Measurements from ENCODE around the gene FLT3LG.
"Not testable (repeated sequence)": the region's sequence is repeated elsewhere in the genome, so short reads cannot be mapped to it uniquely, and the experiment has no call there.

Gene FLT3LG

GRCh38 chr19:49442354-49442753, 31.7 kb upstream of the FLT3LG start:
- no peak overlapping the region for H2BK120ac ChIP-seq (ENCODE audit: insufficient read depth, low read length, poor library complexity)
- H3K4me3 ChIP-seq (ENCODE audit: low read depth, low read length), result no peak overlapping the region
- H3K23ac ChIP-seq (ENCODE audit: low read length), result no peak overlapping the region
- no peak overlapping the region for H3K4ac ChIP-seq (ENCODE audit: low read depth, low read length)
- H2AK5ac ChIP-seq (ENCODE audit: low read length), result no peak overlapping the region
- H3K4me2 ChIP-seq (ENCODE audit: low read length), result peak overlapping the region; percentile 36
- H3K79me2 ChIP-seq (ENCODE audit: control insufficient read depth, insufficient read depth, low read length, poor library complexity), result peaks cover 3% of the 10 kb centered on the region
- H3K14ac ChIP-seq (ENCODE audit: low read length), result no peak overlapping the region
- H2BK12ac ChIP-seq (ENCODE audit: low read length), result peak overlapping the region; percentile 13
- H3K27me3 ChIP-seq (ENCODE audit: insufficient read depth, low read length), result peaks cover 46% of the 10 kb centered on the region
- peaks cover 5% of the 10 kb centered on the region for H3K9me3 ChIP-seq (ENCODE audit: insufficient read depth, low read depth, low read length)
- H3K79me1 ChIP-seq (ENCODE audit: low read length), result peaks cover 5% of the 10 kb centered on the region
- no peak overlapping the region for H4K91ac ChIP-seq (ENCODE audit: low read depth, low read length)
- no peak for DNase-seq
- no peak overlapping the region for H3K27ac ChIP-seq (ENCODE audit: low read depth, low read length)
- no peak overlapping the region for H2BK5ac ChIP-seq (ENCODE audit: low read depth, low read length, poor library complexity)
- H4K12ac ChIP-seq (ENCODE audit: low read depth, low read length), result no peak overlapping the region
- H3K4me1 ChIP-seq (ENCODE audit: control insufficient read depth in 1 of 2, insufficient read depth in 2 of 2, low read length in 2 of 2), result no peaks in the 10 kb centered on the region
- WGBS (ENCODE audit: extremely low coverage, insufficient coverage, insufficient read length), result no CpG with 5 or more reads among the region's 11 CpGs
- no peak overlapping the region for H3K9ac ChIP-seq (ENCODE audit: low read length)
- H3K36me3 ChIP-seq (ENCODE audit: control insufficient read depth in 1 of 2, insufficient read depth in 2 of 2, low read length in 2 of 2), result peaks cover 10 to 11% of the 10 kb centered on the region in 2 experiments
- no peak overlapping the region for H4K8ac ChIP-seq (ENCODE audit: low read depth, low read length)
- H3K18ac ChIP-seq (ENCODE audit: low read length), result no peak overlapping the region
- H2AFZ ChIP-seq (ENCODE audit: insufficient read depth, low read length, poor library complexity), result no peak overlapping the region

- Histone ChIP-seq H3K4me1 (ENCODE audit: control insufficient read depth in 1 of 2, insufficient read depth in 2 of 2, low read length in 2 of 2) (no peaks in the 10 kb centered on the region), H2BK5ac (ENCODE audit: low read depth, low read length, poor library complexity) (no peak overlapping the region), H3K36me3 (ENCODE audit: control insufficient read depth in 1 of 2, insufficient read depth in 2 of 2, low read length in 2 of 2) (peaks cover 12 to 15% of the 10 kb centered on the region in 2 experiments), H3K4ac (ENCODE audit: low read depth, low read length) (no peak overlapping the region), H3K79me1 (ENCODE audit: low read length) (peaks cover 5% of the 10 kb centered on the region), H3K18ac (ENCODE audit: low read length) (peak overlapping the region; percentile 3), H4K91ac (ENCODE audit: low read depth, low read length) (peak overlapping the region; percentile 49), H3K27ac (ENCODE audit: low read depth, low read length) (no peak overlapping the region), H4K8ac (ENCODE audit: low read depth, low read length) (peak overlapping the region; percentile 8), H2AK5ac (ENCODE audit: low read length) (no peak overlapping the region), H3K14ac (ENCODE audit: low read length) (peak overlapping the region; percentile 4), H3K4me2 (ENCODE audit: low read length) (peak overlapping the region; percentile 94), H3K23ac (ENCODE audit: low read length) (no peak overlapping the region), H3K79me2 (ENCODE audit: control insufficient read depth, insufficient read depth, low read length, poor library complexity) (peaks cover 3% of the 10 kb centered on the region), H2AFZ (ENCODE audit: insufficient read depth, low read length, poor library complexity) (peak overlapping the region; percentile 35), H3K9ac (ENCODE audit: low read length) (peak overlapping the region; percentile 57), H3K9me3 (ENCODE audit: insufficient read depth, low read depth, low read length) (peaks cover 5% of the 10 kb centered on the region), H4K12ac (ENCODE audit: low read depth, low read length) (peak overlapping the region; percentile 14), H2BK12ac (ENCODE audit: low read length) (no peak overlapping the region), H3K27me3 (ENCODE audit: insufficient read depth, low read length) (peaks cover 43% of the 10 kb centered on the region), H2BK120ac (ENCODE audit: insufficient read depth, low read length, poor library complexity) (peak overlapping the region; percentile 7), H3K4me3 (ENCODE audit: low read depth, low read length) (peak overlapping the region; percentile 75)
- WGBS (ENCODE audit: extremely low coverage, insufficient coverage, insufficient read length), result no CpG with 5 or more reads among the region's 43 CpGs
- DNase-seq, result peak; percentile 88 to 92
These were observed 31.1 kb upstream of the FLT3LG start for GRCh38 chr19:49442771-49443365.

- DNase-seq, result peak; percentile 93 to 96
These were observed 30.5 kb upstream of the FLT3LG start for GRCh38 chr19:49443366-49444099.

GRCh38 chr19:49444100-49444700, 29.8 kb upstream of the FLT3LG start:
- not testable (repeated sequence) for H4K12ac ChIP-seq (ENCODE audit: low read depth, low read length); H3K14ac ChIP-seq (ENCODE audit: low read length); H3K79me1 ChIP-seq (ENCODE audit: low read length); H3K4me2 ChIP-seq (ENCODE audit: low read length); H3K18ac ChIP-seq (ENCODE audit: low read length); H2AK5ac ChIP-seq (ENCODE audit: low read length); H3K4me1 ChIP-seq (ENCODE audit: control insufficient read depth in 1 of 2, insufficient read depth in 2 of 2, low read length in 2 of 2); H3K9ac ChIP-seq (ENCODE audit: low read length); H2BK12ac ChIP-seq (ENCODE audit: low read length); H3K9me3 ChIP-seq (ENCODE audit: insufficient read depth, low read depth, low read length); H2BK120ac ChIP-seq (ENCODE audit: insufficient read depth, low read length, poor library complexity); H3K4me3 ChIP-seq (ENCODE audit: low read depth, low read length); H3K79me2 ChIP-seq (ENCODE audit: control insufficient read depth, insufficient read depth, low read length, poor library complexity); H3K27ac ChIP-seq (ENCODE audit: low read depth, low read length); H3K4ac ChIP-seq (ENCODE audit: low read depth, low read length); DNase-seq; H3K23ac ChIP-seq (ENCODE audit: low read length); H2BK5ac ChIP-seq (ENCODE audit: low read depth, low read length, poor library complexity); H2AFZ ChIP-seq (ENCODE audit: insufficient read depth, low read length, poor library complexity); H4K91ac ChIP-seq (ENCODE audit: low read depth, low read length)
- Histone ChIP-seq H3K36me3 (ENCODE audit: control insufficient read depth in 1 of 2, insufficient read depth in 2 of 2, low read length in 2 of 2) (peaks cover 19 to 24% of the 10 kb centered on the region in 2 experiments), H3K27me3 (ENCODE audit: insufficient read depth, low read length) (peaks cover 31% of the 10 kb centered on the region), H4K8ac (ENCODE audit: low read depth, low read length) (peak overlapping the region; percentile 10)
- no CpG with 5 or more reads among the region's 5 CpGs for WGBS (ENCODE audit: extremely low coverage, insufficient coverage, insufficient read length)

More at GRCh38 chr19:49443366-49444099, 30.5 kb upstream of the FLT3LG start:
- no peak overlapping the region for H3K27ac ChIP-seq (ENCODE audit: low read depth, low read length)
- no peak overlapping the region for H2BK5ac ChIP-seq (ENCODE audit: low read depth, low read length, poor library complexity)
- H2BK12ac ChIP-seq (ENCODE audit: low read length), result no peak overlapping the region
- peak overlapping the region; percentile 33 for H3K14ac ChIP-seq (ENCODE audit: low read length)
- H3K79me1 ChIP-seq (ENCODE audit: low read length), result peaks cover 5% of the 10 kb centered on the region
- WGBS (ENCODE audit: extremely low coverage, insufficient coverage, insufficient read length), result no CpG with 5 or more reads among the region's 47 CpGs
- peaks cover 5% of the 10 kb centered on the region for H3K9me3 ChIP-seq (ENCODE audit: insufficient read depth, low read depth, low read length)
- peak overlapping the region; percentile 49 for H4K91ac ChIP-seq (ENCODE audit: low read depth, low read length)
- peak overlapping the region; percentile 8 for H4K8ac ChIP-seq (ENCODE audit: low read depth, low read length)
- H2AFZ ChIP-seq (ENCODE audit: insufficient read depth, low read length, poor library complexity), result peak overlapping the region; percentile 35
- H3K36me3 ChIP-seq (ENCODE audit: control insufficient read depth in 1 of 2, insufficient read depth in 2 of 2, low read length in 2 of 2), result peaks cover 17 to 21% of the 10 kb centered on the region in 2 experiments
- peak overlapping the region; percentile 38 for H4K12ac ChIP-seq (ENCODE audit: low read depth, low read length)
- H2AK5ac ChIP-seq (ENCODE audit: low read length), result no peak overlapping the region
- peak overlapping the region; percentile 3 for H3K18ac ChIP-seq (ENCODE audit: low read length)
- H3K4ac ChIP-seq (ENCODE audit: low read depth, low read length), result no peak overlapping the region
- H3K23ac ChIP-seq (ENCODE audit: low read length), result no peak overlapping the region
- H3K27me3 ChIP-seq (ENCODE audit: insufficient read depth, low read length), result peaks cover 37% of the 10 kb centered on the region
- H3K4me2 ChIP-seq (ENCODE audit: low read length), result peak overlapping the region; percentile 94
- H3K4me1 ChIP-seq (ENCODE audit: control insufficient read depth in 1 of 2, insufficient read depth in 2 of 2, low read length in 2 of 2), result no peaks in the 10 kb centered on the region
- peak overlapping the region; percentile 57 for H3K9ac ChIP-seq (ENCODE audit: low read length)
- H3K79me2 ChIP-seq (ENCODE audit: control insufficient read depth, insufficient read depth, low read length, poor library complexity), result peaks cover 3% of the 10 kb centered on the region
- H3K4me3 ChIP-seq (ENCODE audit: low read depth, low read length), result peak overlapping the region; percentile 75
- peak overlapping the region; percentile 7 for H2BK120ac ChIP-seq (ENCODE audit: insufficient read depth, low read length, poor library complexity)
